ENCODE measurements around the gene COBL.
A peak's percentile ranks its signal among the peaks of the same experiment; 100 is the strongest.

Gene COBL

DNA sequence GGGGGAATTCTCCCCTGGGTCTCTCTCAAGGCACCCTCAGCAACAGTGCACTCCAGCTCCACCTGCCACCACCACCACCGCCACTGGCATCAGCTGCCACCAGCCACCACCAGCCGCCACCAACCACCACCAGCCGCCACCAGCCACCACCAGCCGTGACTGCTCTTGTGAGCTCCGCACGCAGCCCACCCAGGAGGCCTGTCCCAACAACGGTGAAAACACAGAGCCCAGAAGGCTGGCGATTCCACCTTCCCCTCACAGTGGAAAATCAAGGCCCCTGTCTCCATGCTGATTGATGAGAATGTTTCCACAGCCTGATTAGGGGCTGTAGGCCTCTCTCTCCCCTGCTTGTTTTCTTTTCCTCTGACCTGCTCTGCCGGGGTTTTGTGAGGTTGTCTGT lies 41.1 kb downstream of the COBL start:
- FAIRE-seq: no peak

- FAIRE-seq: no peak
These were observed 41.7 kb downstream of the COBL start for GRCh38 chr7:51274955-51275354.

GRCh38 chr7:51274001-51274400 lies 42.6 kb downstream of the COBL start:
- no peak for FAIRE-seq

DNA sequence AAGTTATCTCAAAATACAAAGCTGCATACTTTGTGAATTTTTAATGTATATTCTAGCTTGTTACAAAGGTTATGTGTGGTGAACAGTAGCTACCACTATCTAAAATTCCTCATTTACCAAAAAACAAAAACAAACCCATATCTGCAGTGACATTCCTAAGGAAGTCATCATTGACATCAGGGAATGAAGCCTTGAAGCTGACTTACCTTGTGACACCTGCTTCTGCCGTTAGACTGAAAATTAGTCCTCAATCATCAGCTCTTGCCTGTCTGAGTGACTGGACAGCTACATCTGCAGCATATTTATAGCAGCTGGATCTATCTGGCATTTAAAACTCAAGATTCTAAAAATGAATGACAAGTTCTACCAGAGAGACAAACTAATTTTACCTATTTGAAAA lies 43.2 kb downstream of the COBL start:
- no peak for FAIRE-seq

GRCh38 chr7:51270965-51271364 lies 45.6 kb downstream of the COBL start:
- FAIRE-seq: no peak

GRCh38 chr7:51269911-51270310 lies 46.7 kb downstream of the COBL start:
- no peak for FAIRE-seq

DNA sequence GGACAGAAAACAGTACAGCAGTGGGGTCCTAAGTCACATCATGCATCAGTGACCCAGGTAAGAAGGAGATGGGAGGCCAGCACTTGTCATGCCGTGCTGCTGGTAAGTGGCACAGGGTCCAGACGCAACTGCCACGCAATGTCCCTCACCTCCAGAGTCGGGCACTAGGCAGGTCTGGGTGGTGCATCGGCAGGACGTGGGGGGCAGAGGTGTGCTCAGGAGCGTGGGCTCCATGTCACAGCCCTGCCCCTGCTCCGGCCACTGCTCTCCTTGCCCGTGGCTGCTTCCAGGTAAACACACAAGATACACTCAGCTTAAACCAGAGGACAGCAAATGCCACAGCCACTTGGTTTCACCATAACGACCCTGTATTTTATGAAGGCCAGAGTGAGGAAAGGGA lies 47.3 kb downstream of the COBL start:
- FAIRE-seq: no peak

GRCh38 chr7:51268859-51269258 lies 47.8 kb downstream of the COBL start:
- FAIRE-seq: no peak

GRCh38 chr7:51267169-51267568 lies 49.4 kb downstream of the COBL start:
- no peak for FAIRE-seq

- no peak for FAIRE-seq
These were observed 51.3 kb downstream of the COBL start for GRCh38 chr7:51265066-51265907.

- FAIRE-seq: peak; percentile 45
These were observed 52.8 kb downstream of the COBL start for GRCh38 chr7:51263631-51264484.

GRCh38 chr7:51262796-51263531 lies 53.6 kb downstream of the COBL start:
- no peak for FAIRE-seq

GRCh38 chr7:51261950-51262795 lies 54.4 kb downstream of the COBL start:
- FAIRE-seq: no peak

DNA sequence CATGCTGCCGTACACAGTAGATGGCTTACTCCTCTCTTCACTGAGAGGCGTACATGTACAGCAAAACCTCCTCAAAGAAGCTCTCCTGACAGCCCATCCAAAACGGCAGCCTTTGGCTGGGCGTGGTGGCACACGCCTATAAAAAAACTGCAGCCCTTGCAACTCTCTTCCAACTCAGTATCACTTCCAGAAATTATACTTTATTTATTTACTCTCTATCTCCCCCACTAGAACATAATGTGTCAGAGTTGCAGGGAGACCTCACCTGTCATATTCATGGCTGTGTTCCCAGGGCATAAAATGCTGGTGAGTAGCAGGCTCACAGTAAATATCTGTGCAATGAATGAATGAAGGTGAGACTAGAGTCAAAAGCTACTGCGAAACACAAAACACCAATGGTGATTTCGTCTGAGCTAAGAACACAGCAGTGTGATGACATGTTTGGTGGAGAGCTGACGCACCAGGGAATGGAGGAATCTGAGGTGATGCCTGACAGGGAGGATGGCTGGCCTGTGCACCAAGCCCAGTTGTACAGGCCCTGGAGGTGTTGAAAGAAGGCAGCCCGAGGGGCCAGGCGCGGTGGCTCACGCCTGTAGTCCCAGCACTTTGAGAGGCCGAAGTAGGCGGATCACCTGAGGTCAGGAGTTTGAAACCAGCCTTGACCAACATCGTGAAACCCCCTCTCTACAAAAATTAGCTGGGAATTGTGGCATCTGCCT lies 55.3 kb downstream of the COBL start:
- FAIRE-seq: no peak

- no peak for FAIRE-seq
These were observed 56.1 kb downstream of the COBL start for GRCh38 chr7:51260516-51260915.

DNA sequence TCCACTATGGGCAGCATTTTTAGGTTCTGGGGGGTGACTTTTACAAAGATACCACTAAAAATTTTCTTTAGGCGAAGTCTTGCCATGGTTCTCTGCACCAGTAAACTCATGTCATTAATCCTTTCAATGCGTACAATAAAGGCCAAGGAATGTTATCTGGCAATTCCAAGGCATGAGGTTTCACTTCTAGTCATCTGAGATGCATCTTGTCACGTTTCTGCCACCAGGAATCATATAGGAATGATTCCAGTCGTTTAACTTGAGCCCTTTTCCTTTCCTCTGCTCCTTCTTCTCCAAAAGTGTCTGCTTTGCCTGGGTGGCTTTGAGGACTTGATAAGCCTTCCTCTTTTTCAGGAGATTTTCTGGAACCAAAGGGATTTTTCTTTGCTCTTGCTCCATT lies 56.8 kb downstream of the COBL start:
- no peak for FAIRE-seq

DNA sequence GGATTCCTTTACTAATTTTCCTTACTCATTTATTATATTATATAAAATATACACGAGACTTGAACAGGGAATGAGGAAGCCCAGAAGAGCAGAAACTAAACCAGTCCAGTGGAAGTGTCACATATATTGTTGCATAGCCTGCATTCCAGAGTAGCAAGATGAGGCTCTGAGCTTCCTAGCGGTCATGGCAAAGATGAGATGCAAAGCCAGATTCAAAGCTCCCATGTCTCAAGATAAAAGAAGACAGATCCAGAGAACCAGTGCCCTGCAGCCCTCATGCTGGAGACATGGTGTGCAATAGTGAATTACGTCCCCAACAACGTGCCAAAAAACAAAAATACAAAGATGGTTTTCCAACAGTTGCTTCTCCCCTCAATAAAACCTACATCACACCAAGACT lies 59.7 kb downstream of the COBL start:
- no peak for FAIRE-seq

DNA sequence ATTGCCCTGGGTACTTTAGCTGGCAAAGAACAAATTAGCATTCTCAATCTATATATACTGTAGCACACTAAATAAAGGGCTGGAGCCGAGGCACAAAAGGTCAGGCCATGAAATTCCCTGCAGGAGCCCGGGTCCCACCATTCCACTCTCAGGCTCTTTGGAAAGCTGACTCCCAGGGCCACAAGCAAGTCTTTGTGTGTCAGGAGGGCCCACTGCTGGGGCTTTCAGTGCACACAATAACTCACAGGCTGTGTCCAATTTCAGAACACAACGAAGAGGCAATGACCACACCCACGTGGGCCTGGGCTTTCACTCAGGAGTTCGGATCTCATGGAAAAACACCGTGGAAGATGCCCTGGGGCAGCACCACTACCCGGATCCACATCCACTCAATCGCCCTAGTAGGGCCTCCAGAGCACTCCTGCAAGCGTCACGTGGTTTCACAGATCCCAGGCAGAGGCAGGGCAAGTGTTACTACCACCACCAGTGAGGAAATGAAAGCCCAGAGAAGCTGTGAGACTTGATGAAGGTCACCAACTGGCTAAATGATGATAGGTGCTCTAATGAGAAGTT lies 60.3 kb downstream of the COBL start:
- FAIRE-seq: no peak

DNA sequence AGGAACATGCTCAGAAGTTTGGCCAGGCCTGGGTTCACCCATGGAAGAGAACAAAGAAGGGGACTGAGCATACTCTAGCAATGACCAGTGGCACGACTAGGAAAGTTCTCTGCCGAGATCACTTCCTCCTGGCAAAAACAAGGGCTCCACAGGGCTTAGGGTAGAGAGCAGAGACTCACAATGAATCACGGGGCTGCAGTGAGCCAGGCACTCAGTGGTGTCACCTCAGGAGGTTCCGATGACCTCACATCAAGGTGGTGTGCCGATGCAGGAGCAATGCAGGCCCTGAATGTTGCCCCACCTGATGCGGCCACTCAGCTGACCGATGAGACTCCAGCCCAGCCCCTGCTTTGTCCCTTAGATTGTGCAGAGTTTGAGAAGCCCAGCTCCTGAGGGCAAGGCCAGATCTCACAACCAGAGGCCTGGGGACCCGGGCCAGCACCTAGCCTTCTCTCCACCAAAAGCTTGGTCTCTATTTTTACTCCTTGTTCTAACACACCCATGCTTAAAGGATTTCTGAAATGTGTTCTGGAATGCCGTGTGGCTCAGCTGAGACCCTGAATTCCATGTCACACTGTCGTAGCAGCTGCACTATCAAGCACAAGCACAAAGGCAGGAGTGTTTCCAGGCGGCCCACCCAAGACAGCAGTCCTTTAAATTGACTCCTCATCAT lies 60.9 kb downstream of the COBL start:
- no peak for FAIRE-seq

DNA sequence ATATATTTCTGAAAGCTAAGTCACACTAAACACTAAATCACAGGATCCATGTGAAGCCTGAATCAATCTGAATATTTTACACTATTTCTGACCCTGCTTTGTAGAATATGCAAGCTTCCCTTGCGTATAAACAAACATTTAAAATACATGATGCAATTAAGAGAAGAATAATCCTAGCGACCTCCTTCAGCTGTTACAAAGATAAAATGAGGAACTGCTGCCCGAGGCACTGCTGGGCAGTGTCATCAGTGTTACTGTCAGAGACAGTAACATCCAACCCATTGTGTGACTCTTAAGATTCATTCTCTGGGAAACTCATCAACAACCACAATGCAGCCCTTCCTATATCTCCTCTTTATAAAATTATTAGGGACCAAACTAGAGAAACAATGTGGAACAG lies 61.6 kb downstream of the COBL start:
- FAIRE-seq: no peak

- no peak for FAIRE-seq
These were observed 63.5 kb downstream of the COBL start for GRCh38 chr7:51253157-51253556.

All from colon (tissue), 2 donors.